GM21367 (cell line): ENCODE measurements around the gene SPINK4.
A peak's percentile ranks its signal among the peaks of the same experiment; 100 is the strongest.

Experiments used
- ATAC-seq: cut with Tn5 transposase; IDR thresholded peaks from one replicate; pipeline ENCODE4 v1.9.1; 2021; ENCODE audit not compliant: unreplicated experiment

The SPINK4 gene

DNA sequence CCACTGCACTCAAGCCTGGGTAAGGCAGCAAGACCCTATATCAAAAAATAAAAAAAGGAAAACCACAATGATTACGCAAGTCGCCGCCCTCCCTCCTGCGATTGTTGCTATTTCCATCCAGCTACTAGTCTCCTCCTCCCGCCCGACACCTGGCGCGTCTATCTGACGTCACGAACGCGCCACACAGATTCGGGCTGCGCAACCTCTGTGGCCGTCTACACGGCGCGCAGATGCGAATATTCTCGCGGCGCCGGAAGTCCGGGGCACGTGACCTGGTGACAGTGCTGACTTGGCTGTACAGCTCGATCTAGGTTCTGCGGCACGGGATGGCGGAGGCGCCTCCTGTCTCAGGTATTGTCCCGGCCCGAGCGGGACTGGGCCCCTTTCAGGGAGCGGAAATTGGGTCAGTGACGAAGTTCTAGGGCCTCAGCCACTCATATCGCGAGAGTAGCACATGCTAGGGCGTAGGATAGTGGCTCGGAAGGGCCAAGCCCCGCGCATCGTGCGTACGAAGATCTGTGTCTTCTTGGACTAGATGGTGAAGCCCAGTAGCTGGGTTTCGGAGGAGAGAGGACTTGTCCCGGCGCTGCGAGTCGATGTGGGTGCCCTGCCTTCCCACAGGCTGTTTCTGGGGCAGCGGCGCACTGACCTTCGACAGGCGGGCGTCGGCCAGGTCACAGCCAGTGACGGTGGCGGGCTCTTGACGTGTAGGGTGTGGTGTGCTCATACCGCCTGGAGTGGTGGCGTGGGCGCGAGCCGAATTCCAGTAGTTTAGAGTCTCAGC is 50.5 kb downstream of the SPINK4 start, which contains the start of gene NFX1:
TSS of gene NFX1 (plus strand) at position 270 of the 784 bp plus-strand sequence. CDS start at position 327, 57 bp downstream.
- peak; percentile 75 for ATAC-seq

GRCh38 chr9:33291031-33291397 is 51.0 kb downstream of the SPINK4 start:
- ATAC-seq = no peak

DNA sequence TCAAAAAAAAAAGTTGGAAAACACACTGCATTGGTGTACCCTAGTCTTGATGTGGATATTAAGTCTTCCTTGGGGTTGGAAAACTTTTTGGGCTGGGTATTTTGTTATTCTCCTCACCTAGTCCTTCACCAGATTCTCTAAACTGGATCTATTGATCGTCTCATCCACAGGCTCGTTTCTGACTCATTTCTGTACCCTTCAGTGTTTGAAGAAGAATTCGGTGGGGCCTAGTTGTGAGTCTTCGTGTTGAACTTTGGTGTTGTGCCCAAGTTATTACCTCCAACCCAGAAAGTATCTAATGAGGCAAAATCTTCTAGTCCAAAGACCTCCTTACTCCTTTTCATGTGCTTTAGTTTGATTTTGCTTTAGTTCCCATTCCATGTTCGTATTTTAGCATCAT is 51.9 kb downstream of the SPINK4 start:
- ATAC-seq = no peak

DNA sequence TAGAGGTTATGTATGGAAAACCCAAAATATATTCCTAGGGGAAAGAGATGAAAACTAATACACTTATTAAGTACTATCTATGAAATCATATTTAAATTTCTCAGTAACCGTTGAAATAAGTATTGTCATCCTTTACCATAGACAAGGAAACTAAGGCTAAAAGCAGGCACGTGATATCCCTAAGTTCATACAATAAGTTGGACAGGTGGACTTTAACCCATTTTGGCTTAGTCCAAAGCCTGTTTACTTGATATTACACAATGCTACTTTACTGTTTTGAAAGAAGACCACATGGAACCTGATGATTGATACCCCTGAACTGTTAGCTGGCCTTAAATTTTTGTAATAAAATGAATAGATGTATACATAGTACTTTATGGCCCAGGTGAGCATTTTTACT is 53.8 kb downstream of the SPINK4 start:
- ATAC-seq = no peak

- ATAC-seq = no peak
Observed at GRCh38 chr9:33294670-33295432, 54.9 kb downstream of the SPINK4 start.

DNA sequence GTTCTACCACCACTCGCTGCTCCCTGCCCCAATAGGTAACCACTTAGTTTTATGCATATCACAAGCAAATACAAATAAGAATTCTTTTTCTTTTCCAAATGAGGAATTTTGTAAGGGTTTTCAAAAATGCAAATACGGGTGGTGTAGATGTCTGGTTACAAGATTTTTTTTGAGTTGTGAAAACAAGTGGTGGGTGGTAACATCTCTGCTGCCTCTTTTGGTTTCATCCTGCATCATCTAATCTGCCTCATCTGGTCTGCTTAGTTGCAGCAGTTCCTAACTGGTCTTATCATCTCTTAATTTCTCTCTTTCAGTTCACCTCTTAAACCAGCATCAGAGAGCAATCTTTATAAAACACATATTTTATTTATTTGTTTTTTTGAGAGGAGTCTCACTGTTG is 55.6 kb downstream of the SPINK4 start:
- ATAC-seq = peak; percentile 35

- peak; percentile 89 for ATAC-seq
Observed at GRCh38 chr9:33297432-33297831, 57.5 kb downstream of the SPINK4 start.
